Peyer's patch (tissue), 4 donors: ENCODE measurements around the gene C19orf33. TPM values are rescaled to one million over a fixed set of nuclear protein-coding genes. Genes with fewer than 3 reads are reported as not detected.
"Not testable (repeated sequence)": the region's sequence is repeated elsewhere in the genome, so short reads cannot be mapped to it uniquely, and the experiment has no call there.

Experiments used
- DNase-seq, 3 donors: peaks; one replicate each; pipeline ENCODE4 v3.0.0-alpha.2; 2017 to 2019
- H3K27ac ChIP-seq, 4 donors: fragments of 200-600 bp; sonication (generic); one replicate each; pipeline ENCODE4 v1.5.1; 2016 to 2019
- H3K27me3 ChIP-seq, 2 donors: fragments of 200-600 bp; sonication (generic); one replicate each; pipeline ENCODE4 v1.5.1; 2019
- H3K36me3 ChIP-seq, 3 donors: fragments of 200-600 bp; sonication (generic); one replicate each; pipeline ENCODE4 v1.5.1; 2016 to 2019
- H3K4me1 ChIP-seq, 4 donors: fragments of 200-600 bp; sonication (generic); one replicate each; pipeline ENCODE4 v1.5.1; 2016 to 2019
- H3K4me3 ChIP-seq, 4 donors: fragments of 200-600 bp; sonication (generic); 1 replicate in 3 of 4; 2 replicates in 1 of 4; pipeline ENCODE4 v1.5.1; 2016 to 2019; ENCODE audit warnings: mild to moderate bottlenecking in 1 of 4
- H3K9me3 ChIP-seq, 4 donors: fragments of 200-600 bp; sonication (generic); one replicate each; pipeline ENCODE4 v1.5.1; 2016 to 2019; ENCODE audit warnings: mild to moderate bottlenecking in 1 of 4
- CTCF ChIP-seq, 6 experiments: fragments of 450-650 bp in 4 of 6; fragments of 200-600 bp in 2 of 6; sonication (generic) in 1 of 6; IDR thresholded peaks; one replicate each; pipeline ENCODE4 v1.5.1; 2017 to 2019; ENCODE audit warnings: antibody characterized with exemption in 6 of 6, mild to moderate bottlenecking in 3 of 6, moderate library complexity in 1 of 6
- POLR2A ChIP-seq, 2 donors: fragments of 450-650 bp; IDR thresholded peaks; one replicate each; pipeline ENCODE4 v1.5.1; 2017; ENCODE audit warnings: antibody characterized with exemption in 2 of 2, mild to moderate bottlenecking in 2 of 2, moderate library complexity in 2 of 2
- total RNA-seq, 4 donors: library from RNA; depleted of rRNA; stranded (reverse); fragments of >200 nt; gene quantifications; one replicate each; pipeline ENCODE4 v1.1.0, GENCODE V29; 2016

The C19orf33 gene
- 100 to 1,000 TPM in 3 of 4 donors, 10 to 100 TPM in 1; 39.6 to 444 (median 348) TPM for total RNA-seq

GRCh38 chr19:38303517-38304351 lies at the start of gene C19orf33:
C19orf33 (plus strand) TSS chr19:38304251; CDS start chr19:38304262, 11 bp downstream.
- TF ChIP-seq POLR2A (IDR thresholded peaks at IDR 0.05), result peak; percentile 84 to 97
- TF ChIP-seq CTCF (IDR thresholded peaks at IDR 0.05), result no peak
- DNase-seq, result peak in 2 of 3 donors; percentile 92 to 94
- Histone ChIP-seq H3K9me3 (no peaks in the 10 kb centered on the region), H3K4me1 (peaks cover 0 to 12% (median 0%) of the 10 kb centered on the region in 4 donors), H3K36me3 (peaks cover 0 to 20% (median 0%) of the 10 kb centered on the region in 3 donors), H3K27me3 (no peaks in the 10 kb centered on the region), H3K4me3 (peak within 1 kb of the TSS in 3 of 4 donors; percentile 34 to 73 (median 51)), H3K27ac (peak within 1 kb of the TSS in 3 of 4 donors; percentile 93 to 100 (median 95))

GRCh38 chr19:38255383-38256014 lies 48.6 kb upstream of the C19orf33 start:
- Histone ChIP-seq H3K27me3 (no peaks in the 10 kb centered on the region), H3K36me3 (no peaks in the 10 kb centered on the region), H3K27ac (peak overlapping the region in 3 of 4 donors; percentile 58 to 83 (median 77)), H3K9me3 (no peaks in the 10 kb centered on the region), H3K4me1 (peaks cover 0 to 28% (median 0%) of the 10 kb centered on the region in 4 donors), H3K4me3 (peak overlapping the region; percentile 25 to 58 (median 49))
- TF ChIP-seq POLR2A (IDR thresholded peaks at IDR 0.05) (no peak), CTCF (IDR thresholded peaks at IDR 0.05) (no peak)
- no peak for DNase-seq

- not testable (repeated sequence) for H3K36me3 ChIP-seq, H3K27ac ChIP-seq, H3K9me3 ChIP-seq, H3K27me3 ChIP-seq, DNase-seq, H3K4me3 ChIP-seq
- peaks cover 0 to 15% (median 6%) of the 10 kb centered on the region in 4 donors for H3K4me1 ChIP-seq
These were observed 42.1 kb upstream of the C19orf33 start for GRCh38 chr19:38261942-38262341.

GRCh38 chr19:38262585-38263268 lies 41.3 kb upstream of the C19orf33 start:
- peak overlapping the region in 3 of 4 donors; percentile 3 to 98 (median 79) for H3K27ac ChIP-seq

GRCh38 chr19:38263689-38264485 lies 40.2 kb upstream of the C19orf33 start:
- Histone ChIP-seq H3K4me3 (peak overlapping the region; percentile 48 to 85 (median 74)), H3K4me1 (peaks cover 0 to 15% (median 6%) of the 10 kb centered on the region in 4 donors), H3K36me3 (no peaks in the 10 kb centered on the region), H3K27me3 (peaks cover 0 to 4% of the 10 kb centered on the region in 2 donors), H3K27ac (peak overlapping the region; percentile 79 to 98 (median 86)), H3K9me3 (no peaks in the 10 kb centered on the region)
- peak; percentile 82 to 98 (median 95) for DNase-seq
- TF ChIP-seq CTCF (IDR thresholded peaks at IDR 0.05) (no peak), POLR2A (IDR thresholded peaks at IDR 0.05) (no peak)

More at GRCh38 chr19:38262585-38263268, 41.3 kb upstream of the C19orf33 start:
- no peaks in the 10 kb centered on the region for H3K9me3 ChIP-seq
- no peak overlapping the region for H3K4me3 ChIP-seq
- no peak for TF ChIP-seq POLR2A (IDR thresholded peaks at IDR 0.05)
- TF ChIP-seq CTCF (IDR thresholded peaks at IDR 0.05), result no peak
- H3K36me3 ChIP-seq, result no peaks in the 10 kb centered on the region
- peaks cover 0 to 4% of the 10 kb centered on the region in 2 donors for H3K27me3 ChIP-seq
- no peak for DNase-seq
- H3K4me1 ChIP-seq, result peaks cover 0 to 15% (median 6%) of the 10 kb centered on the region in 4 donors
